PC-9 (cell line): ENCODE measurements around the gene C1R. TPM values are rescaled to one million over a fixed set of nuclear protein-coding genes. Genes with fewer than 3 reads are reported as not detected.

ENCODE experiments used
- BruUV-seq: library from RNA; stranded (reverse); fragments of 400-500 nt; replicated peaks from 2 replicates; lab custom pipeline; 2021; lab: Mats Ljungman, UMichigan
- CTCF ChIA-PET: fragments of 300-600 bp; sonication (Branson Sonifier 250); formaldehyde crosslinking; loops from one replicate; lab custom pipeline; 2022; ENCODE audit warnings: antibody characterized with exemption; lab: Charles Lee
- POLR2A ChIA-PET: fragments of 300-600 bp; sonication (Branson Sonifier 250); formaldehyde crosslinking; loops from one replicate; lab custom pipeline; 2022; ENCODE audit warnings: antibody characterized with exemption; ENCODE audit not compliant: unreplicated experiment; lab: Charles Lee
- DNase-seq, 2 experiments: peaks; one replicate each; pipeline versions ENCODE4 v3.0.0 to v3.0.0-alpha.2; 2015 to 2022; ENCODE audit warnings: mixed read lengths in 1 of 2
- H2AFZ ChIP-seq: fragments of 200-600 bp; sonication (generic); 2 replicates; pipeline ENCODE4 v1.8.1; 2017; ENCODE audit warnings: antibody characterized with exemption
- H3F3A ChIP-seq: fragments of 200-600 bp; sonication (generic); 2 replicates; pipeline ENCODE4 v1.8.1; 2017; ENCODE audit warnings: antibody characterized with exemption, mild to moderate bottlenecking, low read depth; ENCODE audit not compliant: insufficient read depth
- H3K27ac ChIP-seq: fragments of 200-600 bp; sonication (generic); 2 replicates; pipeline ENCODE4 v1.6.1; 2016; ENCODE audit warnings: mixed run types
- H3K27me3 ChIP-seq: fragments of 200-600 bp; sonication (generic); 2 replicates; pipeline ENCODE4 v1.6.1; 2016; ENCODE audit warnings: low read depth, mixed run types; ENCODE audit not compliant: insufficient read depth
- H3K36me3 ChIP-seq: fragments of 200-600 bp; sonication (generic); 2 replicates; pipeline ENCODE4 v1.6.1; 2016; ENCODE audit warnings: low read depth, mixed run types
- H3K4me1 ChIP-seq: fragments of 200-600 bp; sonication (generic); replicated peaks from 2 replicates; pipeline ENCODE4 v1.6.1; 2016; ENCODE audit warnings: mixed run types; ENCODE audit not compliant: insufficient read depth
- H3K4me2 ChIP-seq: fragments of 200-600 bp; sonication (generic); 2 replicates; pipeline ENCODE4 v1.6.1; 2017; ENCODE audit warnings: mixed run types
- H3K4me3 ChIP-seq: fragments of 200-600 bp; sonication (generic); 2 replicates; pipeline ENCODE4 v1.6.1; 2016; ENCODE audit warnings: mixed run types
- H3K79me2 ChIP-seq: fragments of 200-600 bp; sonication (generic); 2 replicates; pipeline ENCODE4 v1.6.1; 2017; ENCODE audit warnings: low read depth, mixed run types
- H3K9me2 ChIP-seq: fragments of 200-600 bp; sonication (generic); 2 replicates; pipeline ENCODE4 v1.8.1; 2017; ENCODE audit warnings: mild to moderate bottlenecking; ENCODE audit not compliant: insufficient read depth
- H3K9me3 ChIP-seq: fragments of 200-600 bp; sonication (generic); 2 replicates; pipeline ENCODE4 v1.8.1; 2016; ENCODE audit warnings: low read depth; ENCODE audit not compliant: insufficient read depth
- H4K20me1 ChIP-seq: fragments of 200-600 bp; sonication (generic); 2 replicates; pipeline ENCODE4 v1.8.1; 2017; ENCODE audit not compliant: insufficient read depth
- EZH2 ChIP-seq: fragments of 200-600 bp; sonication (generic); IDR thresholded peaks from 2 replicates; pipeline ENCODE4 v1.8.0; 2017; ENCODE audit warnings: antibody characterized with exemption, low read depth
- intact Hi-C: fragments of 100-400 bp; cut with micrococcal nuclease; formaldehyde crosslinking; loops from one replicate; pipeline ENCODE4 v1.10.0; 2022; ENCODE audit not compliant: unreplicated experiment
- total RNA-seq: library from RNA; stranded (reverse); gene quantifications from 2 replicates; pipeline ENCODE4 v1.2.3, GENCODE V29; 2021
- TF ChIP-seq, protein P1 (sequence below): fragments of 200-600 bp; sonication (generic); conservative IDR thresholded peaks from 2 replicates; pipeline ENCODE4 v1.6.1; 2017; ENCODE audit warnings: mixed run types, antibody characterized with exemption, mild to moderate bottlenecking, moderate library complexity

Gene C1R
- total RNA-seq, 1 experiment from 2014 or later: 24.0 TPM

- Histone ChIP-seq H2AFZ (peak overlapping the region; percentile 69), H3K4me2 (peak overlapping the region; percentile 66), H3K36me3 (no peaks in the 10 kb centered on the region), H3K4me3 (no peak overlapping the region), H3K79me2 (no peaks in the 10 kb centered on the region), H3K27me3 (no peaks in the 10 kb centered on the region), H3K4me1 (peaks cover 21% of the 10 kb centered on the region), H3K9me3 (no peaks in the 10 kb centered on the region), H3K9me2 (no peaks in the 10 kb centered on the region; the same call in 1 of the 2 replicates), H3F3A (peaks cover 21% of the 10 kb centered on the region), H3K27ac (peak overlapping the region; percentile 65), H4K20me1 (no peaks in the 10 kb centered on the region)
- TF ChIP-seq EZH2: no peak
- TF ChIP-seq, protein P1, sequence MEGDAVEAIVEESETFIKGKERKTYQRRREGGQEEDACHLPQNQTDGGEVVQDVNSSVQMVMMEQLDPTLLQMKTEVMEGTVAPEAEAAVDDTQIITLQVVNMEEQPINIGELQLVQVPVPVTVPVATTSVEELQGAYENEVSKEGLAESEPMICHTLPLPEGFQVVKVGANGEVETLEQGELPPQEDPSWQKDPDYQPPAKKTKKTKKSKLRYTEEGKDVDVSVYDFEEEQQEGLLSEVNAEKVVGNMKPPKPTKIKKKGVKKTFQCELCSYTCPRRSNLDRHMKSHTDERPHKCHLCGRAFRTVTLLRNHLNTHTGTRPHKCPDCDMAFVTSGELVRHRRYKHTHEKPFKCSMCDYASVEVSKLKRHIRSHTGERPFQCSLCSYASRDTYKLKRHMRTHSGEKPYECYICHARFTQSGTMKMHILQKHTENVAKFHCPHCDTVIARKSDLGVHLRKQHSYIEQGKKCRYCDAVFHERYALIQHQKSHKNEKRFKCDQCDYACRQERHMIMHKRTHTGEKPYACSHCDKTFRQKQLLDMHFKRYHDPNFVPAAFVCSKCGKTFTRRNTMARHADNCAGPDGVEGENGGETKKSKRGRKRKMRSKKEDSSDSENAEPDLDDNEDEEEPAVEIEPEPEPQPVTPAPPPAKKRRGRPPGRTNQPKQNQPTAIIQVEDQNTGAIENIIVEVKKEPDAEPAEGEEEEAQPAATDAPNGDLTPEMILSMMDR: no peak
- intact Hi-C loops: loop anchor here (1.0 kb wide), 1 partner anchor 11 kb away; no protein-coding TSS in a partner anchor
- ChIA-PET POLR2A (interaction anchor here (0.5 to 1.5 kb wide), 19 partner anchors 11 to 860 kb away, joined by 3 to 17 read pairs (median 4); partner anchors contain the start of genes C12orf57, CLSTN3, GAPDH and LPCAT3), CTCF (interaction anchor here (0.5 to 1.4 kb wide), 9 partner anchors 8 to 118 kb away, joined by 3 to 6 read pairs (median 3); partner anchors contain the start of gene C1S)
- BruUV-seq: no TSS peak
- peak; percentile 61 to 89 for DNase-seq
Observed at GRCh38 chr12:7068240-7068993, 23.8 kb downstream of the C1R start.

DNA sequence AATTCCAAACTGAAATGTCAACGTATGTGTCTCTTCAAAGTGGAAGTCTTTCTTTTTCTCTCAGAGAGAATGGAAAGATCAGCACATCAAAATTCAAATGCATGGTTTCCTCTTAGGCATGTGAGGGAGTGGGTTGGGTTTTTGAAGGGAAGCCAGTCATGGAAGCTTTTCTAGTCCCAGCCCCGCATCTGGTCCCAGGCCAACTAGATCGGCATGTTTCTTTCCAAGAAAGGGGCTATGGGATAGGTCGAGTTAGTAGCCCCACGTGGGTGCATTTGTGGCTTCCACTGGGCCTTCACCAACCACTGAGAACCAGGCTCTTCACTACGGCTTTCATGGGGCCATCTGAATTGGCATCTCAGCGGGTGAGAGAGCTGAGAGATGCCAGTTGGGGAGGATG lies 25.1 kb downstream of the C1R start:
- no peak for DNase-seq
- no TSS peak for BruUV-seq
- ChIA-PET CTCF (no interaction called here), POLR2A (no interaction called here)
- Histone ChIP-seq H3K27ac (no peak overlapping the region), H3K9me2 (no peaks in the 10 kb centered on the region; the same call in 1 of the 2 replicates), H2AFZ (no peak overlapping the region), H3K4me3 (no peak overlapping the region), H3K27me3 (no peaks in the 10 kb centered on the region), H3K36me3 (no peaks in the 10 kb centered on the region), H3K9me3 (no peaks in the 10 kb centered on the region), H3K79me2 (no peaks in the 10 kb centered on the region), H3F3A (peaks cover 21% of the 10 kb centered on the region), H3K4me1 (peaks cover 21% of the 10 kb centered on the region), H4K20me1 (no peaks in the 10 kb centered on the region), H3K4me2 (no peak overlapping the region)
- intact Hi-C loops: no loop called here
- no peak for TF ChIP-seq EZH2
- TF ChIP-seq, protein P1: no peak

GRCh38 chr12:7066596-7066995 lies 25.6 kb downstream of the C1R start:
- peaks cover 21% of the 10 kb centered on the region for H3F3A ChIP-seq
- DNase-seq: no peak
- no peaks in the 10 kb centered on the region; the same call in 1 of the 2 replicates for H3K9me2 ChIP-seq
- H3K4me2 ChIP-seq: no peak overlapping the region
- H3K27me3 ChIP-seq: no peaks in the 10 kb centered on the region
- H3K9me3 ChIP-seq: no peaks in the 10 kb centered on the region
- no peaks in the 10 kb centered on the region for H4K20me1 ChIP-seq
- no peak overlapping the region for H3K4me3 ChIP-seq
- no peaks in the 10 kb centered on the region for H3K36me3 ChIP-seq
- H3K79me2 ChIP-seq: no peaks in the 10 kb centered on the region
- BruUV-seq: no TSS peak
- no peak overlapping the region for H3K27ac ChIP-seq
- ChIA-PET POLR2A (no interaction called here), CTCF (no interaction called here)
- H3K4me1 ChIP-seq: peaks cover 21% of the 10 kb centered on the region
- TF ChIP-seq EZH2: no peak
- TF ChIP-seq, protein P1: no peak
- intact Hi-C loops: no loop called here
- H2AFZ ChIP-seq: no peak overlapping the region
